Prostate gland (tissue), 2 donors: Measurements from ENCODE around the gene C16orf89.
"Not testable (repeated sequence)": the region's sequence is repeated elsewhere in the genome, so short reads cannot be mapped to it uniquely, and the experiment has no call there.

ENCODE experiments used
- POLR2A ChIP-seq: fragments of 450-650 bp; IDR thresholded peaks from one replicate; pipeline ENCODE4 v1.6.1; 2016; ENCODE audit warnings: antibody characterized with exemption, mild to moderate bottlenecking
- POLR2AphosphoS5 ChIP-seq: sonication (generic); formaldehyde crosslinking; IDR thresholded peaks from one replicate; pipeline ENCODE4 v1.6.1; 2017; ENCODE audit warnings: antibody characterized with exemption
- TF ChIP-seq, protein P1 (sequence below), 4 experiments: fragments of 200-600 bp in 2 of 4; fragments of 450-650 bp in 2 of 4; sonication (generic) in 2 of 4; IDR thresholded peaks; 1 replicate in 3 of 4; 2 replicates in 1 of 4; pipeline ENCODE4 v1.5.1; 2016 to 2019; ENCODE audit warnings: antibody characterized with exemption in 4 of 4, mild to moderate bottlenecking in 2 of 4, moderate library complexity in 2 of 4

GRCh38 chr16:5097061-5097469 is 31.3 kb upstream of the C16orf89 start:
- TF ChIP-seq POLR2A, POLR2AphosphoS5: not testable (repeated sequence)
- TF ChIP-seq, protein P1, sequence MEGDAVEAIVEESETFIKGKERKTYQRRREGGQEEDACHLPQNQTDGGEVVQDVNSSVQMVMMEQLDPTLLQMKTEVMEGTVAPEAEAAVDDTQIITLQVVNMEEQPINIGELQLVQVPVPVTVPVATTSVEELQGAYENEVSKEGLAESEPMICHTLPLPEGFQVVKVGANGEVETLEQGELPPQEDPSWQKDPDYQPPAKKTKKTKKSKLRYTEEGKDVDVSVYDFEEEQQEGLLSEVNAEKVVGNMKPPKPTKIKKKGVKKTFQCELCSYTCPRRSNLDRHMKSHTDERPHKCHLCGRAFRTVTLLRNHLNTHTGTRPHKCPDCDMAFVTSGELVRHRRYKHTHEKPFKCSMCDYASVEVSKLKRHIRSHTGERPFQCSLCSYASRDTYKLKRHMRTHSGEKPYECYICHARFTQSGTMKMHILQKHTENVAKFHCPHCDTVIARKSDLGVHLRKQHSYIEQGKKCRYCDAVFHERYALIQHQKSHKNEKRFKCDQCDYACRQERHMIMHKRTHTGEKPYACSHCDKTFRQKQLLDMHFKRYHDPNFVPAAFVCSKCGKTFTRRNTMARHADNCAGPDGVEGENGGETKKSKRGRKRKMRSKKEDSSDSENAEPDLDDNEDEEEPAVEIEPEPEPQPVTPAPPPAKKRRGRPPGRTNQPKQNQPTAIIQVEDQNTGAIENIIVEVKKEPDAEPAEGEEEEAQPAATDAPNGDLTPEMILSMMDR (IDR thresholded peaks at IDR 0.05) = not testable (repeated sequence)
